GM21786 (cell line): ENCODE results near the gene CDRT15L2.
A peak's percentile ranks its signal among the peaks of the same experiment; 100 is the strongest.
"Not testable (repeated sequence)": the region's sequence is repeated elsewhere in the genome, so short reads cannot be mapped to it uniquely, and the experiment has no call there.

Source experiments
- ATAC-seq: cut with Tn5 transposase; IDR thresholded peaks from one replicate; pipeline ENCODE4 v1.9.1; 2021; ENCODE audit not compliant: unreplicated experiment

CDRT15L2 gene

GRCh38 chr17:20579424-20579823 is at the start of gene CDRT15L2:
Gene CDRT15L2, plus strand, starts transcription at chr17:20579724. Its CDS starts 20 bp downstream, at chr17:20579744.
- ATAC-seq = not testable (repeated sequence)

GRCh38 chr17:20530104-20530503 is 49.4 kb upstream of the CDRT15L2 start:
- not testable (repeated sequence) for ATAC-seq

- ATAC-seq = not testable (repeated sequence)
Observed at GRCh38 chr17:20532544-20533090, 46.9 kb upstream of the CDRT15L2 start.

GRCh38 chr17:20533206-20533605 is 46.3 kb upstream of the CDRT15L2 start:
- not testable (repeated sequence) for ATAC-seq

- not testable (repeated sequence) for ATAC-seq
Observed at GRCh38 chr17:20534711-20535550, 44.6 kb upstream of the CDRT15L2 start.

- ATAC-seq = peak; percentile 98
Observed at GRCh38 chr17:20540414-20540813, 39.1 kb upstream of the CDRT15L2 start.

GRCh38 chr17:20540865-20541264 is 38.7 kb upstream of the CDRT15L2 start:
- ATAC-seq = not testable (repeated sequence)

- ATAC-seq = not testable (repeated sequence)
Observed at GRCh38 chr17:20541853-20542546, 37.5 kb upstream of the CDRT15L2 start.

GRCh38 chr17:20547923-20548322 is 31.6 kb upstream of the CDRT15L2 start:
- ATAC-seq = not testable (repeated sequence)

- not testable (repeated sequence) for ATAC-seq
Observed at GRCh38 chr17:20552920-20553319, 26.6 kb upstream of the CDRT15L2 start.

GRCh38 chr17:20554728-20555127 is 24.8 kb upstream of the CDRT15L2 start:
- ATAC-seq = not testable (repeated sequence)

GRCh38 chr17:20555135-20556010 is 24.2 kb upstream of the CDRT15L2 start:
- not testable (repeated sequence) for ATAC-seq

- ATAC-seq = not testable (repeated sequence)
Observed at GRCh38 chr17:20558096-20558495, 21.4 kb upstream of the CDRT15L2 start.

GRCh38 chr17:20559018-20559417 is 20.5 kb upstream of the CDRT15L2 start:
- not testable (repeated sequence) for ATAC-seq

GRCh38 chr17:20562587-20562986 is 16.9 kb upstream of the CDRT15L2 start:
- no peak for ATAC-seq

GRCh38 chr17:20565245-20565644 is 14.3 kb upstream of the CDRT15L2 start:
- ATAC-seq = not testable (repeated sequence)

GRCh38 chr17:20565711-20566110 is 13.8 kb upstream of the CDRT15L2 start:
- ATAC-seq = no peak

- not testable (repeated sequence) for ATAC-seq
Observed at GRCh38 chr17:20566736-20567135, 12.8 kb upstream of the CDRT15L2 start.

- ATAC-seq = not testable (repeated sequence)
Observed at GRCh38 chr17:20567421-20567820, 12.1 kb upstream of the CDRT15L2 start.

GRCh38 chr17:20568604-20569003 is 10.9 kb upstream of the CDRT15L2 start:
- not testable (repeated sequence) for ATAC-seq

GRCh38 chr17:20571653-20572052 is 7.9 kb upstream of the CDRT15L2 start:
- ATAC-seq = not testable (repeated sequence)
